Kidney (tissue), 14 donors: ENCODE results near the gene IARS1. TPM values are rescaled to one million over a fixed set of nuclear protein-coding genes. Genes with fewer than 3 reads are reported as not detected.

Source experiments
- DNase-seq, 5 donors: peaks; one replicate each; pipeline ENCODE4 v3.0.0-alpha.2; 2013 to 2020
- FAIRE-seq: peaks from 2 replicates; lab custom pipeline; 2012; peaks lifted over from hg19 to GRCh38; lab: Jason Lieb, UNC
- H3K27ac ChIP-seq, 2 donors: one replicate each; pipeline ENCODE4 v1.7.0; 2013; ENCODE audit warnings: low read depth in 2 of 2, low read length in 2 of 2, inconsistent platforms in 1 of 2
- H3K27me3 ChIP-seq: one replicate; pipeline ENCODE4 v1.7.1; 2013; ENCODE audit warnings: low read length, inconsistent platforms; ENCODE audit not compliant: control insufficient read depth, insufficient read depth
- H3K36me3 ChIP-seq, 3 donors: one replicate each; pipeline versions ENCODE4 v1.7.0 to v1.7.1; 2013; ENCODE audit warnings: low read length in 3 of 3, control low read depth in 1 of 3, inconsistent platforms in 1 of 3; ENCODE audit not compliant: insufficient read depth in 3 of 3, control insufficient read depth in 2 of 3
- H3K4me1 ChIP-seq, 3 donors: one replicate each; pipeline versions ENCODE4 v1.7.0 to v1.7.1; 2013; ENCODE audit warnings: low read length in 3 of 3, inconsistent platforms in 1 of 3, low read depth in 1 of 3; ENCODE audit not compliant: control insufficient read depth in 2 of 3, insufficient read depth in 2 of 3
- H3K4me3 ChIP-seq, 3 donors: one replicate each; pipeline versions ENCODE4 v1.7.0 to v1.8.1; 2013; ENCODE audit warnings: low read length in 3 of 3, control low read depth in 1 of 3, inconsistent platforms in 1 of 3
- H3K9ac ChIP-seq, 3 donors: one replicate each; pipeline versions ENCODE4 v1.7.0 to v1.7.1; 2013; ENCODE audit warnings: low read length in 3 of 3, control low read depth in 1 of 3, inconsistent platforms in 1 of 3
- H3K9me3 ChIP-seq, 3 donors: one replicate each; pipeline versions ENCODE4 v1.7.0 to v1.7.1; 2013; ENCODE audit warnings: low read length in 3 of 3, control low read depth in 1 of 3, inconsistent platforms in 1 of 3; ENCODE audit not compliant: control insufficient read depth in 2 of 3, insufficient read depth in 1 of 3
- intact Hi-C: fragments of 100-400 bp; cut with DNase I; formaldehyde crosslinking; loops from one replicate; pipeline ENCODE4 v1.11.1; 2022
- polyA plus RNA-seq: library from polyadenylated mRNA; stranded (reverse); fragments of 350-450 nt; fragmentation: Illumina TruSeq; extraction: RNeasy Lipid Tissue Mini Kit (QIAGEN cat#74804); gene quantifications from one replicate; pipeline ENCODE4 v1.2.3, GENCODE V29; 2014; ENCODE audit warnings: low read depth, low replicate concordance; ENCODE audit not compliant: insufficient read depth
- total RNA-seq: library from RNA; stranded (reverse); fragmentation: NEBNext Ultra II Directional; extraction: Animal tissue kit (Norgen Biotek cat#: 25700); gene quantifications from one replicate; pipeline ENCODE4 v1.2.1, GENCODE V29; 2021
- TF ChIP-seq, protein P1 (sequence below): IDR thresholded peaks from 3 replicates; pipeline ENCODE4 v1.5.1; 2012; ENCODE audit warnings: mild to moderate bottlenecking, moderate library complexity, borderline replicate concordance; ENCODE audit not compliant: insufficient read depth; ENCODE audit errors: extremely low read depth
- donor health status: control.
- donor health status: control.
- donor health status: control.
- donor health status: control.
- donor health status: control.
- donor health status: DM: yes; HTN: yes; CAD: no.
- donor health status: Normal renal cell carcinoma (clear cell type).

IARS1 gene
- total and polyA plus RNA-seq, 2 donors from 2014 or later: 30.7 to 98.3 TPM

DNA sequence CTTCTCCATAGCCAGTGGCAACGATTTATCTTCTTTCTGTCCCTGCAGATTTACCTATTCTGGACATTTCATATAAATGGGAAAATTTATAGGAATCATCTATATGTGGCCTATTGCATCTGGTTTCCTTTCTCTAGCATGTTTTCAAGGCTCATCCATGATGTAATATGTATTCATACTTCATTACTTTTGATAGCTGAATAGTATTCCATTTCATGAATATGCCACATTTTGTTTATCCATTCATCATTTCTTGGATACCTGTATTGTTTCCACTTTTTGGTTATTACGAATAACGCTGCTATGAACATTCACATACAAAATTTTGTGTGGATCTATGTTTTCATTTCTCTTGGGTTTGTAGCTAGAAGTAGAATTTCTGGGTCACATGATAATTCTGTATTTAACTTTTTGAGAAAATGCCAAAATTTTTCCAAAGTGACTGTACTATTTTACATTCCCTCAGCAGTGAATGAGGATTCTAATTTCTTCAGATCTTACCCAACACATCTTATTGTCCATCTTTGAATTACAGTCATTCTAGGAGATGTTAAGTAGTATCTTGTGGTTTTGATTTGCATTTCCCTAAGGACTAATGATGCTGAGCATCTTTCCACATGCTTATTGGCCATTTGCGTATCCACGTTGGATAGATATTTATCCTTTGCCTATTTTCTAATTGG, 3.6 kb downstream of the IARS1 start:
- Histone ChIP-seq H3K27ac (no peak overlapping the region), H3K4me3 (no peak overlapping the region), H3K36me3 (peaks cover 2 to 17% (median 4%) of the 10 kb centered on the region in 3 donors), H3K4me1 (peaks cover 0 to 15% (median 7%) of the 10 kb centered on the region in 3 donors), H3K9me3 (no peaks in the 10 kb centered on the region), H3K9ac (no peak overlapping the region), H3K27me3 (no peaks in the 10 kb centered on the region)
- FAIRE-seq: no peak
- DNase-seq: no peak
- intact Hi-C loops: no loop called here
- TF ChIP-seq, protein P1, sequence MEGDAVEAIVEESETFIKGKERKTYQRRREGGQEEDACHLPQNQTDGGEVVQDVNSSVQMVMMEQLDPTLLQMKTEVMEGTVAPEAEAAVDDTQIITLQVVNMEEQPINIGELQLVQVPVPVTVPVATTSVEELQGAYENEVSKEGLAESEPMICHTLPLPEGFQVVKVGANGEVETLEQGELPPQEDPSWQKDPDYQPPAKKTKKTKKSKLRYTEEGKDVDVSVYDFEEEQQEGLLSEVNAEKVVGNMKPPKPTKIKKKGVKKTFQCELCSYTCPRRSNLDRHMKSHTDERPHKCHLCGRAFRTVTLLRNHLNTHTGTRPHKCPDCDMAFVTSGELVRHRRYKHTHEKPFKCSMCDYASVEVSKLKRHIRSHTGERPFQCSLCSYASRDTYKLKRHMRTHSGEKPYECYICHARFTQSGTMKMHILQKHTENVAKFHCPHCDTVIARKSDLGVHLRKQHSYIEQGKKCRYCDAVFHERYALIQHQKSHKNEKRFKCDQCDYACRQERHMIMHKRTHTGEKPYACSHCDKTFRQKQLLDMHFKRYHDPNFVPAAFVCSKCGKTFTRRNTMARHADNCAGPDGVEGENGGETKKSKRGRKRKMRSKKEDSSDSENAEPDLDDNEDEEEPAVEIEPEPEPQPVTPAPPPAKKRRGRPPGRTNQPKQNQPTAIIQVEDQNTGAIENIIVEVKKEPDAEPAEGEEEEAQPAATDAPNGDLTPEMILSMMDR: no peak

- Histone ChIP-seq H3K27ac (no peak overlapping the region), H3K36me3 (peaks cover 8 to 47% (median 21%) of the 10 kb centered on the region in 3 donors), H3K9ac (no peak overlapping the region), H3K4me3 (no peak overlapping the region), H3K27me3 (no peaks in the 10 kb centered on the region), H3K9me3 (no peaks in the 10 kb centered on the region), H3K4me1 (peaks cover 0 to 2% (median 0%) of the 10 kb centered on the region in 3 donors)
- FAIRE-seq: no peak
- intact Hi-C loops: no loop called here
- no peak for DNase-seq
- TF ChIP-seq, protein P1: no peak
Measured at GRCh38 chr9:92279302-92279701, 14.2 kb downstream of the IARS1 start.

- H3K9ac ChIP-seq: no peak overlapping the region
- H3K27me3 ChIP-seq: no peaks in the 10 kb centered on the region
- no peak overlapping the region for H3K4me3 ChIP-seq
- FAIRE-seq (no peak), DNase-seq (no peak)
- TF ChIP-seq, protein P1: no peak
- peaks cover 0 to 2% (median 0%) of the 10 kb centered on the region in 3 donors for H3K4me1 ChIP-seq
- no peaks in the 10 kb centered on the region for H3K9me3 ChIP-seq
- H3K36me3 ChIP-seq: peaks cover 8 to 54% (median 26%) of the 10 kb centered on the region in 3 donors
- H3K27ac ChIP-seq: no peak overlapping the region
- intact Hi-C loops: no loop called here
Measured at GRCh38 chr9:92278110-92278509, 15.4 kb downstream of the IARS1 start.
